Kidney (tissue), 14 donors: Measurements from ENCODE around the gene BIK. TPM values are rescaled to one million over a fixed set of nuclear protein-coding genes. Genes with fewer than 3 reads are reported as not detected.

ENCODE experiments used
- DNase-seq, 5 donors: peaks; one replicate each; pipeline ENCODE4 v3.0.0-alpha.2; 2013 to 2020
- FAIRE-seq: peaks from 2 replicates; lab custom pipeline; 2012; peaks lifted over from hg19 to GRCh38; lab: Jason Lieb, UNC
- H3K27ac ChIP-seq, 2 donors: one replicate each; pipeline ENCODE4 v1.7.0; 2013; ENCODE audit warnings: low read depth in 2 of 2, low read length in 2 of 2, inconsistent platforms in 1 of 2
- H3K27me3 ChIP-seq: one replicate; pipeline ENCODE4 v1.7.1; 2013; ENCODE audit warnings: low read length, inconsistent platforms; ENCODE audit not compliant: control insufficient read depth, insufficient read depth
- H3K36me3 ChIP-seq, 3 donors: one replicate each; pipeline versions ENCODE4 v1.7.0 to v1.7.1; 2013; ENCODE audit warnings: low read length in 3 of 3, control low read depth in 1 of 3, inconsistent platforms in 1 of 3; ENCODE audit not compliant: insufficient read depth in 3 of 3, control insufficient read depth in 2 of 3
- H3K4me1 ChIP-seq, 3 donors: one replicate each; pipeline versions ENCODE4 v1.7.0 to v1.7.1; 2013; ENCODE audit warnings: low read length in 3 of 3, inconsistent platforms in 1 of 3, low read depth in 1 of 3; ENCODE audit not compliant: control insufficient read depth in 2 of 3, insufficient read depth in 2 of 3
- H3K4me3 ChIP-seq, 3 donors: one replicate each; pipeline versions ENCODE4 v1.7.0 to v1.8.1; 2013; ENCODE audit warnings: low read length in 3 of 3, control low read depth in 1 of 3, inconsistent platforms in 1 of 3
- H3K9ac ChIP-seq, 3 donors: one replicate each; pipeline versions ENCODE4 v1.7.0 to v1.7.1; 2013; ENCODE audit warnings: low read length in 3 of 3, control low read depth in 1 of 3, inconsistent platforms in 1 of 3
- H3K9me3 ChIP-seq, 3 donors: one replicate each; pipeline versions ENCODE4 v1.7.0 to v1.7.1; 2013; ENCODE audit warnings: low read length in 3 of 3, control low read depth in 1 of 3, inconsistent platforms in 1 of 3; ENCODE audit not compliant: control insufficient read depth in 2 of 3, insufficient read depth in 1 of 3
- intact Hi-C: fragments of 100-400 bp; cut with DNase I; formaldehyde crosslinking; loops from one replicate; pipeline ENCODE4 v1.11.1; 2022
- polyA plus RNA-seq: library from polyadenylated mRNA; stranded (reverse); fragments of 350-450 nt; fragmentation: Illumina TruSeq; extraction: RNeasy Lipid Tissue Mini Kit (QIAGEN cat#74804); gene quantifications from one replicate; pipeline ENCODE4 v1.2.3, GENCODE V29; 2014; ENCODE audit warnings: low read depth, low replicate concordance; ENCODE audit not compliant: insufficient read depth
- total RNA-seq: library from RNA; stranded (reverse); fragmentation: NEBNext Ultra II Directional; extraction: Animal tissue kit (Norgen Biotek cat#: 25700); gene quantifications from one replicate; pipeline ENCODE4 v1.2.1, GENCODE V29; 2021
- TF ChIP-seq, protein P1 (sequence below): IDR thresholded peaks from 3 replicates; pipeline ENCODE4 v1.5.1; 2012; ENCODE audit warnings: mild to moderate bottlenecking, moderate library complexity, borderline replicate concordance; ENCODE audit not compliant: insufficient read depth; ENCODE audit errors: extremely low read depth
- donor health status: control.
- donor health status: control.
- donor health status: control.
- donor health status: control.
- donor health status: control.
- donor health status: DM: yes; HTN: yes; CAD: no.
- donor health status: Normal renal cell carcinoma (clear cell type).

Gene BIK
- total and polyA plus RNA-seq, 2 donors from 2014 or later: 4.7 to 4.8 TPM

DNA sequence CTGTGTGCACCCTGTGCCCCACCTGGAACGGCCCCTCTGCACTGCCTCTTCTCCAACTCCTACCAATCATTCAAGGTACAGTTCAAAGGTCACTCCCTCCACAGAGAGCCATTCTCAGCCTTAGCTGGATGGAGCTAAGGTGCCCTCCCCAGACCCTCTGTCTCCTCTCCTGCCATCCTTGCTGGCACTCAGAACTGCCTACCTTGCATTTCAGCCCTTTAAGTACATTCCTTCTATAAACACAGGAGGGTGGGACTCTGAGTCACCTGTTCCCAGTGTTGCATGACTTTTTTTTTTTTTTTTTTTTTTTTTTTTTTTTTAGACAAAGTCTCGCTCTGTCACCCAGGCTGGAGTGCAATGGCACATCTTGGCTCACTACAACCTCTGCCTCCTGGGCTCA, 29.9 kb upstream of the BIK start:
- peak in 2 of 5 donors; percentile 31 to 51 for DNase-seq
- Histone ChIP-seq H3K4me3 (no peak overlapping the region), H3K27ac (no peak overlapping the region), H3K4me1 (no peaks in the 10 kb centered on the region), H3K27me3 (no peaks in the 10 kb centered on the region), H3K9ac (no peak overlapping the region), H3K36me3 (no peaks in the 10 kb centered on the region), H3K9me3 (no peaks in the 10 kb centered on the region)
- TF ChIP-seq, protein P1, sequence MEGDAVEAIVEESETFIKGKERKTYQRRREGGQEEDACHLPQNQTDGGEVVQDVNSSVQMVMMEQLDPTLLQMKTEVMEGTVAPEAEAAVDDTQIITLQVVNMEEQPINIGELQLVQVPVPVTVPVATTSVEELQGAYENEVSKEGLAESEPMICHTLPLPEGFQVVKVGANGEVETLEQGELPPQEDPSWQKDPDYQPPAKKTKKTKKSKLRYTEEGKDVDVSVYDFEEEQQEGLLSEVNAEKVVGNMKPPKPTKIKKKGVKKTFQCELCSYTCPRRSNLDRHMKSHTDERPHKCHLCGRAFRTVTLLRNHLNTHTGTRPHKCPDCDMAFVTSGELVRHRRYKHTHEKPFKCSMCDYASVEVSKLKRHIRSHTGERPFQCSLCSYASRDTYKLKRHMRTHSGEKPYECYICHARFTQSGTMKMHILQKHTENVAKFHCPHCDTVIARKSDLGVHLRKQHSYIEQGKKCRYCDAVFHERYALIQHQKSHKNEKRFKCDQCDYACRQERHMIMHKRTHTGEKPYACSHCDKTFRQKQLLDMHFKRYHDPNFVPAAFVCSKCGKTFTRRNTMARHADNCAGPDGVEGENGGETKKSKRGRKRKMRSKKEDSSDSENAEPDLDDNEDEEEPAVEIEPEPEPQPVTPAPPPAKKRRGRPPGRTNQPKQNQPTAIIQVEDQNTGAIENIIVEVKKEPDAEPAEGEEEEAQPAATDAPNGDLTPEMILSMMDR: no peak
- intact Hi-C loops: no loop called here
- no peak for FAIRE-seq

DNA sequence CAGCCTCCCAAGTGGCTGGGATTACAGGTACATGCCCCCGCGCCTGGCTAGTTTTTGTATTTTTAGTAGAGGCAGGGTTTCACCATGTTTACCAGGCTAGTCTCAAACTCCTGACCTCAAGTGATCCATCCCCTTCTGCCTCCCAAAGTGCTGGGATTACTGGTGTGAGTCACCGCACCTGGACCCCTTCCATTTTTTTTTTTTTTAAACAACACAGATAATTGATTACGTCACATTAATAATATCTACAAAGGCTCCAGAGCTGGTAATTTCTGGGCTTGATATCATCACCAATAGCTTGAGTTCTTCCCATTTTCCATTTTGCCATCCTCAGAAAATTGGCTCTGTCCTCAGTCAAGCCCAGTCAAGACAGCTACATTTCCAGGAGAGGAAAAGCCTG, 28.6 kb upstream of the BIK start:
- H3K27ac ChIP-seq: no peak overlapping the region
- FAIRE-seq (no peak), DNase-seq (no peak)
- H3K27me3 ChIP-seq: no peaks in the 10 kb centered on the region
- intact Hi-C loops: no loop called here
- H3K9me3 ChIP-seq: no peaks in the 10 kb centered on the region
- no peak overlapping the region for H3K9ac ChIP-seq
- TF ChIP-seq, protein P1: no peak
- no peaks in the 10 kb centered on the region for H3K36me3 ChIP-seq
- no peak overlapping the region for H3K4me3 ChIP-seq
- H3K4me1 ChIP-seq: no peaks in the 10 kb centered on the region

GRCh38 chr22:43085658-43086606, 24.6 kb upstream of the BIK start:
- H3K4me1 ChIP-seq: peaks cover 0 to 3% (median 0%) of the 10 kb centered on the region in 3 donors
- H3K36me3 ChIP-seq: no peaks in the 10 kb centered on the region
- no peak overlapping the region for H3K9ac ChIP-seq
- FAIRE-seq (no peak), DNase-seq (no peak)
- intact Hi-C loops: no loop called here
- TF ChIP-seq, protein P1: no peak
- H3K27me3 ChIP-seq: no peaks in the 10 kb centered on the region
- no peak overlapping the region for H3K4me3 ChIP-seq
- no peaks in the 10 kb centered on the region for H3K9me3 ChIP-seq
- H3K27ac ChIP-seq: no peak overlapping the region
